ENCODE measurements around the gene FNBP1L.
A peak's percentile ranks its signal among the peaks of the same experiment; 100 is the strongest.

Gene FNBP1L

GRCh38 chr1:93556291-93556690, 108.4 kb downstream of the FNBP1L start:
- Histone ChIP-seq H3K79me2 (ENCODE audit: control insufficient read depth, insufficient read depth, low read length, poor library complexity) (no peaks in the 10 kb centered on the region), H3K9ac (ENCODE audit: low read length) (no peak overlapping the region), H3K4me1 (ENCODE audit: control insufficient read depth in 1 of 2, insufficient read depth in 2 of 2, low read length in 2 of 2) (peaks cover 0 to 2% of the 10 kb centered on the region in 2 experiments), H2BK5ac (ENCODE audit: low read depth, low read length, poor library complexity) (no peak overlapping the region), H3K79me1 (ENCODE audit: low read length) (no peaks in the 10 kb centered on the region), H3K4me2 (ENCODE audit: low read length) (no peak overlapping the region), H2BK12ac (ENCODE audit: low read length) (no peak overlapping the region), H2AFZ (ENCODE audit: insufficient read depth, low read length, poor library complexity) (no peak overlapping the region), H3K4me3 (ENCODE audit: low read depth, low read length) (no peak overlapping the region), H3K4ac (ENCODE audit: low read depth, low read length) (no peak overlapping the region), H2AK5ac (ENCODE audit: low read length) (no peak overlapping the region), H3K9me3 (ENCODE audit: insufficient read depth, low read depth, low read length) (no peaks in the 10 kb centered on the region), H3K23ac (ENCODE audit: low read length) (no peak overlapping the region), H2BK120ac (ENCODE audit: insufficient read depth, low read length, poor library complexity) (no peak overlapping the region), H4K12ac (ENCODE audit: low read depth, low read length) (no peak overlapping the region), H3K27ac (ENCODE audit: low read depth, low read length) (no peak overlapping the region), H3K36me3 (ENCODE audit: control insufficient read depth in 1 of 2, insufficient read depth in 2 of 2, low read length in 2 of 2) (peaks cover 4 to 18% of the 10 kb centered on the region in 2 experiments), H4K8ac (ENCODE audit: low read depth, low read length) (no peak overlapping the region), H3K27me3 (ENCODE audit: insufficient read depth, low read length) (no peaks in the 10 kb centered on the region), H3K14ac (ENCODE audit: low read length) (no peak overlapping the region), H3K18ac (ENCODE audit: low read length) (no peak overlapping the region), H4K91ac (ENCODE audit: low read depth, low read length) (no peak overlapping the region)
- WGBS (ENCODE audit: extremely low coverage, insufficient coverage, insufficient read length): no CpG with 5 or more reads among the region's 2 CpGs
- DNase-seq: peak in 1 of 2 donors; percentile 46

DNA sequence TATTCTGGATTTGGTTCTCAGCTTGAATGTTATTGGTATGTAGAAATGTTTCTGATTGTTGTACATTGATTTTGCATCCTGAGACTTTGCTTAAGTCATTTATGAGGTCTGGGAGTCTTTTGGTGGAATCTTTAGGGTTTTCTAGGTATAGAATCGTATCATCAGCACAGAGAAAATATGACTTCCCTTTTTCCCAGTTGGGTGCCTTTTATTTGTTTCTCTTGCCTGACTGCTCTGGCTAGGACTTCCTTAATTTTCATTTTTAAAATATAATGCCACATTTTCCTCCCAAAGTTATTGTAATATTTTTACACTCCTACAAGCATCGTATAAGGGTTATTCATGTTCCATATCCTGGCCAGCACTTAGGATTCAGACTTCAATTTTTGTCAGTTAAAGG, 111.1 kb downstream of the FNBP1L start:
- no peaks in the 10 kb centered on the region for H3K4me1 ChIP-seq (ENCODE audit: control insufficient read depth in 1 of 2, insufficient read depth in 2 of 2, low read length in 2 of 2)
- H3K79me1 ChIP-seq (ENCODE audit: low read length): no peaks in the 10 kb centered on the region
- H3K27me3 ChIP-seq (ENCODE audit: insufficient read depth, low read length): no peaks in the 10 kb centered on the region
- no peak overlapping the region for H3K27ac ChIP-seq (ENCODE audit: low read depth, low read length)
- DNase-seq: no peak
- no peak overlapping the region for H4K8ac ChIP-seq (ENCODE audit: low read depth, low read length)
- H3K14ac ChIP-seq (ENCODE audit: low read length): no peak overlapping the region
- H3K9ac ChIP-seq (ENCODE audit: low read length): no peak overlapping the region
- H3K4me2 ChIP-seq (ENCODE audit: low read length): no peak overlapping the region
- H3K9me3 ChIP-seq (ENCODE audit: insufficient read depth, low read depth, low read length): no peaks in the 10 kb centered on the region
- no peaks in the 10 kb centered on the region for H3K79me2 ChIP-seq (ENCODE audit: control insufficient read depth, insufficient read depth, low read length, poor library complexity)
- H3K18ac ChIP-seq (ENCODE audit: low read length): no peak overlapping the region
- no peak overlapping the region for H3K4me3 ChIP-seq (ENCODE audit: low read depth, low read length)
- no peak overlapping the region for H2BK12ac ChIP-seq (ENCODE audit: low read length)
- no CpG with 5 or more reads among the region's 2 CpGs for WGBS (ENCODE audit: extremely low coverage, insufficient coverage, insufficient read length)
- H3K4ac ChIP-seq (ENCODE audit: low read depth, low read length): no peak overlapping the region
- no peak overlapping the region for H4K12ac ChIP-seq (ENCODE audit: low read depth, low read length)
- H3K23ac ChIP-seq (ENCODE audit: low read length): no peak overlapping the region
- H3K36me3 ChIP-seq (ENCODE audit: control insufficient read depth in 1 of 2, insufficient read depth in 2 of 2, low read length in 2 of 2): peaks cover 3 to 9% of the 10 kb centered on the region in 2 experiments
- no peak overlapping the region for H2AFZ ChIP-seq (ENCODE audit: insufficient read depth, low read length, poor library complexity)
- H2BK5ac ChIP-seq (ENCODE audit: low read depth, low read length, poor library complexity): no peak overlapping the region
- no peak overlapping the region for H4K91ac ChIP-seq (ENCODE audit: low read depth, low read length)
- no peak overlapping the region for H2AK5ac ChIP-seq (ENCODE audit: low read length)
- no peak overlapping the region for H2BK120ac ChIP-seq (ENCODE audit: insufficient read depth, low read length, poor library complexity)

- no peak overlapping the region for H3K18ac ChIP-seq (ENCODE audit: low read length)
- H2BK120ac ChIP-seq (ENCODE audit: insufficient read depth, low read length, poor library complexity): no peak overlapping the region
- no peak overlapping the region for H2AK5ac ChIP-seq (ENCODE audit: low read length)
- no peak overlapping the region for H3K4ac ChIP-seq (ENCODE audit: low read depth, low read length)
- H3K79me1 ChIP-seq (ENCODE audit: low read length): no peaks in the 10 kb centered on the region
- H3K27me3 ChIP-seq (ENCODE audit: insufficient read depth, low read length): no peaks in the 10 kb centered on the region
- H4K12ac ChIP-seq (ENCODE audit: low read depth, low read length): no peak overlapping the region
- H3K23ac ChIP-seq (ENCODE audit: low read length): no peak overlapping the region
- no peak overlapping the region for H3K14ac ChIP-seq (ENCODE audit: low read length)
- H3K9me3 ChIP-seq (ENCODE audit: insufficient read depth, low read depth, low read length): no peaks in the 10 kb centered on the region
- no peak overlapping the region for H2BK12ac ChIP-seq (ENCODE audit: low read length)
- no peak overlapping the region for H2AFZ ChIP-seq (ENCODE audit: insufficient read depth, low read length, poor library complexity)
- H3K36me3 ChIP-seq (ENCODE audit: control insufficient read depth in 1 of 2, insufficient read depth in 2 of 2, low read length in 2 of 2): peaks cover 3 to 9% of the 10 kb centered on the region in 2 experiments
- H3K4me1 ChIP-seq (ENCODE audit: control insufficient read depth in 1 of 2, insufficient read depth in 2 of 2, low read length in 2 of 2): no peaks in the 10 kb centered on the region
- no peaks in the 10 kb centered on the region for H3K79me2 ChIP-seq (ENCODE audit: control insufficient read depth, insufficient read depth, low read length, poor library complexity)
- H3K27ac ChIP-seq (ENCODE audit: low read depth, low read length): no peak overlapping the region
- H3K4me3 ChIP-seq (ENCODE audit: low read depth, low read length): no peak overlapping the region
- H4K8ac ChIP-seq (ENCODE audit: low read depth, low read length): no peak overlapping the region
- no peak for DNase-seq
- H3K9ac ChIP-seq (ENCODE audit: low read length): no peak overlapping the region
- no peak overlapping the region for H4K91ac ChIP-seq (ENCODE audit: low read depth, low read length)
- H2BK5ac ChIP-seq (ENCODE audit: low read depth, low read length, poor library complexity): no peak overlapping the region
- no peak overlapping the region for H3K4me2 ChIP-seq (ENCODE audit: low read length)
Measured at GRCh38 chr1:93559695-93560094, 111.8 kb downstream of the FNBP1L start.

DNA sequence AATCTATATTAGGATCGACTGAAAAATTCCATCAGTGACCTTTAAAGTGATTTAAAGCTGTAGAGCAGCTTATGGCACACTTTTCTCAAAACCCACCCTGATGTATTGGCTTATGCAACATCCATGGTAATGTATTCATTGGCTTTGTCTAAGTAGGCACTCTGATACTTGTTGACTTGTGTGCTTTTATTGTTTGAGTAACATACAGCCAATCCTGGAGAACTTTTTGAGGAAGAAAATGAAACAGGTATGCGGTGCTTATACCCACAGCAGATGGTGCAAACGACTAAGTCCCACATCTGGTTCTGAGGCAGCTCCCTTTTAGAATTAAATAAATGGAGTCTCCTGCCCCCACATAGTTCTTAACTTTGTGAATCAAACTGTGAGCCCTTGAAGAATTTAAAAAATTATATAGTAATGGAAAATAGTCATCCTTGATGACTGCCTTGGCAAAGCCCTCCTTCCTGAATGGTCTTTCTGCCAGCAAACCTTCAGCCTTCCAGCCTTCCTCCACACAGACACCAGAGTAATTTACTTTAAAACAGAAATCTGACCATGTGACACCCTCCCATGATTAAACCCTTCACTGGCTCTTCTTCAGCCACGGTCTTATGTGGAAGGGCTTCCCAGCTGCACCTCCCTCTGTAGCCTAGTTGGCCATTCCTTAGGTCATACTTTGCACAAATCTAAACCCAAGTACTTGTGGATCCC, 117.7 kb downstream of the FNBP1L start:
- H3K4me2 ChIP-seq (ENCODE audit: low read length): no peak overlapping the region
- H3K14ac ChIP-seq (ENCODE audit: low read length): no peak overlapping the region
- H2AK5ac ChIP-seq (ENCODE audit: low read length): no peak overlapping the region
- peaks cover 18 to 26% of the 10 kb centered on the region in 2 experiments for H3K36me3 ChIP-seq (ENCODE audit: control insufficient read depth in 1 of 2, insufficient read depth in 2 of 2, low read length in 2 of 2)
- no peak overlapping the region for H3K23ac ChIP-seq (ENCODE audit: low read length)
- no peak overlapping the region for H4K91ac ChIP-seq (ENCODE audit: low read depth, low read length)
- no peak overlapping the region for H3K4ac ChIP-seq (ENCODE audit: low read depth, low read length)
- H3K79me1 ChIP-seq (ENCODE audit: low read length): peaks cover 3% of the 10 kb centered on the region
- no peak overlapping the region for H4K12ac ChIP-seq (ENCODE audit: low read depth, low read length)
- no peaks in the 10 kb centered on the region for H3K79me2 ChIP-seq (ENCODE audit: control insufficient read depth, insufficient read depth, low read length, poor library complexity)
- no peak overlapping the region for H3K18ac ChIP-seq (ENCODE audit: low read length)
- no CpG with 5 or more reads among the region's 4 CpGs for WGBS (ENCODE audit: extremely low coverage, insufficient coverage, insufficient read length)
- no peak overlapping the region for H2BK12ac ChIP-seq (ENCODE audit: low read length)
- no peak overlapping the region for H2BK120ac ChIP-seq (ENCODE audit: insufficient read depth, low read length, poor library complexity)
- H4K8ac ChIP-seq (ENCODE audit: low read depth, low read length): no peak overlapping the region
- no peaks in the 10 kb centered on the region for H3K9me3 ChIP-seq (ENCODE audit: insufficient read depth, low read depth, low read length)
- no peak for DNase-seq
- H3K4me3 ChIP-seq (ENCODE audit: low read depth, low read length): no peak overlapping the region
- H3K27ac ChIP-seq (ENCODE audit: low read depth, low read length): peak overlapping the region; percentile 31
- H3K4me1 ChIP-seq (ENCODE audit: control insufficient read depth in 1 of 2, insufficient read depth in 2 of 2, low read length in 2 of 2): peaks cover 20 to 27% of the 10 kb centered on the region in 2 experiments
- H2AFZ ChIP-seq (ENCODE audit: insufficient read depth, low read length, poor library complexity): no peak overlapping the region
- no peak overlapping the region for H3K9ac ChIP-seq (ENCODE audit: low read length)
- no peaks in the 10 kb centered on the region for H3K27me3 ChIP-seq (ENCODE audit: insufficient read depth, low read length)
- H2BK5ac ChIP-seq (ENCODE audit: low read depth, low read length, poor library complexity): peak overlapping the region; percentile 11

Measured in trophoblast cell (in vitro differentiated cells and primary cell).